ENCODE results near the gene DSCAM.
A peak's percentile ranks its signal among the peaks of the same experiment; 100 is the strongest.
"Not testable (repeated sequence)": the region's sequence is repeated elsewhere in the genome, so short reads cannot be mapped to it uniquely, and the experiment has no call there.

Gene DSCAM

DNA sequence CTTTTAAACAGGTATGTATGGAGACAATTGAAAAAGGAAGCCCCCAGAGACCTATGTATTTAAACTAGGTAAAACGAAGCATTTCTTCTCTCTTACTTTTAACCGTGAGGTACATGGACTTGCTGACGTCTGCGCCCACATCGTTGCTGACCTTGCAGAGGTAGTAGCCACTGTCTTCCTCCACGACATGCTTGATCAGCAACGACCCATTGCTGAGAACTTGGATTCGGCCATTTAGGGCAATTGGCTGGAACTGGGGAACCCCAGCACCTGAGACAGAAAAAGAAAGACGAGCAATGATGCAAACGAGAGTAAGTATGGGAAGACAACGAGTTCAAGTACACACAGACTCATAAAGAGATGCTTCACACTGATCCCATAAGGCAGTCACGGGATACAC, 571.0 kb downstream of the DSCAM start:
- DNase-seq, result no peak

- no peak for DNase-seq
These were observed 574.9 kb downstream of the DSCAM start for GRCh38 chr21:40272037-40272436.

GRCh38 chr21:40271164-40271563, 575.8 kb downstream of the DSCAM start:
- DNase-seq, result no peak

- DNase-seq, result no peak
These were observed 576.9 kb downstream of the DSCAM start for GRCh38 chr21:40270047-40270446.

DNA sequence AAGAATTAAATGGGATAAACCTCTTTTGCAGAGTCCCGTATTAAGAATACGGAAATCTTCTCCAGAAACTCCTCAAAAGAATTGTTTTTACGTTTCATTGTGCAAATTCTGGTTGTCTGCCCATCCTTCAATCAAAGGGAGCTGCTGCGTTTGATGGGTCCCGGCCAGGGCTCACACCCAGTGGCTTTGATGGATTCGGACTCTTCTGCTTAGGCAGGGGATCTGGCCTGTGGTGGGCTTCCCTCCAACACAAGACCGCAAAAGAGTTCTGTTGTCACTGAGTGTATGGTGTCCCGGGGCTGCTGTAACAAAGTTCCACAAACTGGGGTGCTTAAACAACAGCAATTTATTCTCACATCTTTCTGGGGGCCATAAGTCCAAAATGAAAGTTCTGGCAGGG, 577.7 kb downstream of the DSCAM start:
- DNase-seq, result no peak

GRCh38 chr21:40258456-40258855, 588.5 kb downstream of the DSCAM start:
- not testable (repeated sequence) for DNase-seq

DNA sequence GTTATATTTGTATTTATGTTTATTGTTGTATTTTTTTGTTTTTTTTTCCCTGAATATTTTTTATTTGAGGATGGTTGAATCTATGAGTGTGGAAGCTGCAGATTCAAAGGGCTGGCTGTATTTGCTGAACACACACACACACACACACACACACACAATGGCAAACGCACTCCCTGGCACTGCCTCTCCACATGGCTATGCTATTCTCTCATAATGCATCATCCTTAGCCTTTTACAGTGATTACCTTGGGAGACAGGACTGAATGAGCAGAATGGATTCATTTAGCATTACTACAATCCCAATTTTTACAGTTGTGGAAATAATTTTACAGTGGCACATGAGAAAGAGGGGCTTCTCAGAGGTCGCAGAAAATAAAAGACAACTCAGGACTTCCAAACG, 589.6 kb downstream of the DSCAM start:
- DNase-seq, result no peak

DNA sequence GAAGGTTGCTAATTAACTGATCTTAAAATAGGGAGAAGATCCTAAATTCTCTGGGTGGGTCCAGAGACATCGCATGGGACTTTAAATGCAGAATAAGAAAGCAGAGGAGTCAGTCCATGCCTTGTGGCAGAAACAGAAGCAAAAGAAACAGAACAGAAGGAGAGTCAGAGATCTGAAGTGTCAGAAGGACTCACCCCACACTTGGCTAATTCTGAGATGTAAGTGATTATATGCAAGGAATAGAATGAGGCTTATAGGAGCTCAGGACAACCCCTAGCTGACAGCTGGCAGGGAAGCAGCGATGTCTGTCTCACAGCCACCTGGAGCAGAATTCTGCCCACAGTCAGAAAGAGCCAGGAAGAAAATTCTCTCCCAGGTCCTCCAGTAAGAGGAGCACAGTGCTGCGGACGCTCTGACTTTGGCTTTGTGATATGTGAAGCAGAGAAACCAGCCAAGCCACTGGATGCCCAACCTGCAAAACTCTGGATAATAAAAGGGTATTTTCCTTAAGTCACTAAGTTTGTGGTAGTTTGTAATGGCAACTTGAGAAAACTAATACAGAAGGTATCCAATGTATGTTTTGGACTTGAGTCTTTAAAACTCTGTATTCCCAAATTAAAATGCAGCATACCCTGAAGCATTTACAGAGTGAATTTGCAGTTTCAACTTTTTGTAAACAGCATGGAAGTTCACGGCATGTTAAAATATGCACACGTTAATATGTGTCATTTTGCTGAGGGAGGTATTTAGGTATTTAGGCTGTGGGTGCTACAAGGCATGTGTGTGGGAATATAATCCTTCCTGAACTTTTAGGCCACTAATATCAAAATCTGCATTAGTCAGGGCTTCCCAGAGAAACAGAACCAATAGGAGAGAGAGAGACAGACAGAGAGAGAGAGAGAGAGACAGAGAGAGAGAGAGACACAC, 591.2 kb downstream of the DSCAM start:
- no peak for DNase-seq

DNA sequence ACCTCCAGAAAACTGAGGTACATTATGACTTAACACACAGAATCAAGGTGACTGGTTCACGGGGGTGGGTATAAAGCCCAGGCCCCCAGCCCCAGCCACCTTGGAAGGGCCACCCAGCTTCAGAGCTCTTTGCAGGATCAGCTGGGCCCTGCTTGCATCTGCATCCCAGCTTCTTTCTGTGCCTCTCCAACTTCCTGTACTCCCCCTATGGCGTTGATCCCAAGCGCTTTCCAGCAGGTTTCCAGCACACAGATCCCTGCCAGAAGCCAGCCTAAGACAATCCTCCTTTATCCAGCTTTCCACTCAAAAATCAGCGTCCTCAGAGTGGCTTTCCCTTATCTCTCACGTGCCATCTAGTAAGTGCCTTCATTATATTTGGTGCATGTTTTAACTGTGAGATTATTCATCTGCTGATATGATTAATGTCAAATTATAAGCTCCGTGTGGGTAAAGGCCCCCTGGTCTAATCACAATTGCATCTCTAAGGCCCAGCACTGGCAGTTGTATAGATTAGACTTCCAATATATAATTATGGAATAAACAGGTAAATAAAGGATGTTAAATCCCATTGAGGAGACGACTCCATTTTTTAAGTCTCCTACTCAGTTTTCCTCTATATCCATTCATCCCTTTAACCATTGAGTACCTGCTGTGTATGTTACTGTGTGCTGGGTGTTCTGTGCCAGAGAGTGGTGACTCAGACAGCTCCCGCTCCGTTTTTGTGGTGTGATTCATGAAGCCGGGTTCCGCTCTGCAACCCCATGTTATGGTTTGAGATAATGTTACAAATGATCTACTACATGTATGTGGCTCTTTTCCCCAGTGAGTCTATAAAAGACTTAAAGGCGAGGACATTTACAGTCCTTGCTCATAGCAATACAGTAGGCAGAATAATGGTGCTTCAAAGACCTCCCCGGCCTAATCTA, 592.2 kb downstream of the DSCAM start:
- DNase-seq, result no peak

DNA sequence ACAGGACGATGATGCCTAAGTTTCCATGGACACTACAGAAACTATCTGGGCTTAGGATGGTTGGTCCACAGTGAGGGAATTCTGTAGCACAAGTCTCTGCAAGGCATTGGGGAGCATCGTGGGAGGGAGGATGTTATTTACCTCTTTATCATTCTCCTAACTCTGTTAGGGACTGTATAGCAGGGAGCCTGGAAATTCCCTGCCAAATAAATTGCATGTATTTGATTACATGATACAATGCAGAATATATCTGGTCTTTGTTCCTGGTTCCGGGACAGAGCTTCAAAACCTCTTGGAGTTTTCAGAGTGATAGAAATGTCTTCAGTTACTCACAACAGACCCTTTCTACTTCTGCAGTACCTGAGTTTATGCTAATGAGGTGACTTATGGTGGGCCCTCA, 593.8 kb downstream of the DSCAM start:
- DNase-seq, result no peak

DNA sequence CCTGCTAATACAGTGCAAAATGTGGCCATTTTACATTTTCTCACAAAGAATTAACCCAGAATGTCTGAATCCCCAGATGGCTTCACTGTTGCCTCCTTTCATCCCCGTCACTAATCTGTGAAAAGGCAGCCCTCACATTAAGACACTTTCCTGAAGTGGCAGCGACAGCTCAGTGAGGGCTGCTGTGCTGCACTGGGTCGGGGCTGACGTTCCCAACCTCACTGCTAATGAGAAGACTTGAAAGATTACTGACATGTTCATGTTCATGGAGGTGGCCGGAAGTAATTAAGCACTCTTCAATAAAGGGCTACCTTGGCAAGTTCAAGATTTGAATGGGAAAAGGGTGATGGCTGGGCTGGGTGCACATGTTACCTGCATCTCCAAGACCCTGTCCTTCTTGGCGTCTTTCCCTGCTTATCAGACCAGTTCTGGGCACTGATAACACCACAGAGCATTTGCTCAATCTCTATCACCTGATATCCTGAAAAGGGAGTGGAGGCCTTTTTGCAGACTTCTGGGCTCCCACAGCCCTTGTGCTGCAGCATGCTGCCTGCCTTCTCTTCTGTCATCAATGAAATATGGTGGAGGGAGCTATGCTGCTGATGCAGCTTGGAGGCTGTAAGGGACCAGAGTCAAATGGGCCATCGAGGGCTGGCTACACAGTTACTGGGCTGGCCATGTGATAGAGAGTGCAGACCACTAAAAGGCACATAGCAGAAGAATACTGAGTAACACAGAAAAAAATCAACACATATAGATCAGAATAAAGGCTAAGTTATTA, 596.3 kb downstream of the DSCAM start:
- no peak for DNase-seq

DNA sequence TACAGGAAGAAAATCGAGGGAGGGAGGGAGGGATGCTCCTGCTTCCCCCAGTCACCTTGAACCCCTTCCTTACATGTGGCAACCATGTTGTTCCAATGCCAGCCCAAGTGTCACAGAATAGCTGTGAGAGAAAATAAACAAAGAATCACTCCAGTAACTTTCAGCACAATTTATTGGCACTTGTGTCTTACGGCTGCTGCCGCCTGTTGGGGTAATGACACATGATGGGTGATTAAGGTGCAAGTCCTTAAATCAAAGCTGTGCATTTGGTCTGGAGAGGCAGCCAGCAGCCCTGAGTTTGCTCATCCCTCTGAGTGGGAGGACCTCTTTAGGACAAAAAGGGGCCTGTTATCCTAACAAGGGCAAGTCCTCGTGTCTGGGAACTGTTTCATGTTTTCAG, 602.0 kb downstream of the DSCAM start:
- DNase-seq, result no peak

- peak; percentile 52 for DNase-seq
These were observed 603.3 kb downstream of the DSCAM start for GRCh38 chr21:40243685-40244084.

- no peak for DNase-seq
These were observed 604.2 kb downstream of the DSCAM start for GRCh38 chr21:40242586-40243265.

- DNase-seq, result no peak
These were observed 611.4 kb downstream of the DSCAM start for GRCh38 chr21:40235528-40235927.

GRCh38 chr21:40231979-40232378, 615.0 kb downstream of the DSCAM start:
- DNase-seq, result no peak

DNA sequence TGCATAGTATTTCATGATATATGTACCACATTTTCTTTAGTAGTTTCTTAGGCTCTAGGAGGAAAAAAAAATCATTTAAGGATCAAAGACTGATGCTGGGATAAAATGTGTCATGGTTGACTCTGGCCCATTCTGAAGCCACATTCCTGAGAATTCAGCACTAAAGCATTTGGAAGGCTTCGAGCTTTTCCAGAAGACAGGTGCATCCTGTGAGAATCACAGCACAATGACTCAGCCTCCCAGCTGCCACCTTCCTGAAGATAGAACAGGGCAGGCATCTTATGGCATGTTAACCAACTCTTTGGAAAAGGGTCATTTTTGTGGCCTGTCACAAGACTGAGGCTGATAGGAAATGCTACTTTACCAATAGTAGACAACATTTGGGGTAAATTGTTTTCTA, 619.9 kb downstream of the DSCAM start:
- DNase-seq, result no peak

DNA sequence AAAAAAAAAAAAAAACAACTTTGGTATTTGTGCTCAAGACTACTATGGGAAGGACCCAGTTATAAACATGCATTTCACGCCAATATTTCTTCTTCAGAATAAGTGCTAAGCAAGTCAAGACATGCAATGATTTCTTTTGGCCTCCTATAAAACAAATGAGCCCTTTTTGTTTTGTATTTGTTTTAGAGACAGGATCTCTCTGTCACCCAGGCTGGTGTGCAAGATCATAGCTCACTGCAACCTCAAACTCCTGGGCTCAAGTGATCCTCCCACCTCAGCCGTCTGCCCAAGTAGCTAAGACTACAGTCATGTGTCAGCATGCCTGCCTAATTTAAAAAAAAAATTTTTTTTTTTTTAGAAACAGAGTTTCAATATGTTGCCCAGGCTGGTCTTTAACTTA, 631.0 kb downstream of the DSCAM start:
- DNase-seq, result no peak

DNA sequence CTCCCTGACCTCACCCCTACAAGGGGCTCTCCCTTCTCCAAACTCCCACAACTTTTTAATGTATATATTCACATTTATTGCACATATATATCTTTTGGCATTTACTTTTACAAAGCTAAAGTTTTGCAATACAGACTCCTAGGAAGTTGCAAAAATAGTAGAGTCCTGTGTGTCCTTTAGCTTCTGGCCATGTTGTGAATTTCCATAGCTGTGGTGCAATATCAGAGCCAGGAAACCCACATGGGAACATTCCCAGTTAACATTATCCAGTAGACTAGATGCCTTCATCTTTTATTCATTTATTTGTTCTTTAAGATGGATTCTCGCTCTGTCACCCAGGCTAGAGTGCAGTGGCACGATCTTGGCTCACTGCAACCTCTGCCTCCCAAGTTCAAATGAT, 636.7 kb downstream of the DSCAM start:
- no peak for DNase-seq

GRCh38 chr21:40208948-40209345, 638.0 kb downstream of the DSCAM start:
- peak; percentile 56 for DNase-seq

GRCh38 chr21:40208206-40208947, 638.6 kb downstream of the DSCAM start:
- DNase-seq, result peak; percentile 47

- DNase-seq, result peak; percentile 76
These were observed 646.0 kb downstream of the DSCAM start for GRCh38 chr21:40200946-40201345.

Measured in eye (tissue), 1 donor.